Measurements from ENCODE around the gene NUP133.

NUP133 gene

DNA sequence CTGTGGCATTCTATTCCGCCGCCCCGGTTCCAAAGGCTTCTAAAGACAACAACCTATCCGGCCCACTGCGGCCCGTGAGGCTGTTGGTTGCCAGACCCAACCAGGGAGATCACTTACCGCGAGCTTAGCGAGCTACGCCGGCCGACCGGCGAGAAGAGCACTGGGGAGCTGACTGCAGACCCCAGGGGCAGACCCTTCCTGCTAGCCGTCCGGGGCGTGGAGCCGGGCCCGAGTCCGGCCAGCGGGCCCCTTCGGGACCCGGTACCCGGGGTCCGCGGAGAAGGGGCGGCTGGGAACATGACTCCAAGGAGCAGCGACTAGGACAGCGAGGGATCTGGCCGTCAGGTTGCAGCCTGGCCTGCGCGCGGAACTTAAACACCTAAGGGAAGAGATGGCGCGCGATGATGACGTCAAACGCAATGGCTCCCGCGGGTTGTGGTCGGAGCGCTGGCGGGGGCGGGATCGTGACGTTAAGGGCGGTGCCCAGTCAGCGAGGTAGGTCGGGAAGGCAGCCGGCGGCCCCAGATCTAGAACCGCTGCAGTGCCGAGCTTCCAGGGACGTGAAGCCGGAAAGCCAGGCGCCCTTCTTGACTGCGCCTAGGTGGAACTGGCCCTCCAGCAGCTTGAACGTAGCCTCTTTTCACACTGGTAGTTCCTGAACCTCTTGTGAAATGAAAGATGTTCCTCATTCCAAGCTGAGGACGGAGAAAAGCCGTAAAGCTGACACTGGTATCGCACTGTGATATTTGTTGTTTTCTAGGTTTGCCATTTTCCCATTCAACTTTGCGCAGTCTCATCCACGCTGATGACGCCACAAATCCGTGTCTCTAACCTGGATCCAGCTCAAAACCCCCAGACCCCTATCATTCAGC is at the start of gene NUP133:
NUP133 (minus strand) TSS at position 391 of the 872 bp plus-strand sequence; CDS start at position 299, 92 bp downstream.
- Histone ChIP-seq H3K36me3 (ENCODE audit: control insufficient read depth, insufficient read depth, low read length, severe bottlenecking) (peaks cover 11% of the 10 kb centered on the region), H3K4me1 (ENCODE audit: control insufficient read depth, insufficient read depth, low read length) (peaks cover 23% of the 10 kb centered on the region), H3K9ac (ENCODE audit: low read length) (peak within 1 kb of the TSS; percentile 93), H3K27me3 (replicated peaks; ENCODE audit: control insufficient read depth, insufficient read depth, low read length) (no peaks in the 10 kb centered on the region), H3K4me3 (ENCODE audit: low read length) (peak within 1 kb of the TSS; percentile 99), H3K9me3 (ENCODE audit: control insufficient read depth, low read length) (no peaks in the 10 kb centered on the region)
- peak; percentile 100 for DNase-seq (ENCODE audit: low read depth)

DNA sequence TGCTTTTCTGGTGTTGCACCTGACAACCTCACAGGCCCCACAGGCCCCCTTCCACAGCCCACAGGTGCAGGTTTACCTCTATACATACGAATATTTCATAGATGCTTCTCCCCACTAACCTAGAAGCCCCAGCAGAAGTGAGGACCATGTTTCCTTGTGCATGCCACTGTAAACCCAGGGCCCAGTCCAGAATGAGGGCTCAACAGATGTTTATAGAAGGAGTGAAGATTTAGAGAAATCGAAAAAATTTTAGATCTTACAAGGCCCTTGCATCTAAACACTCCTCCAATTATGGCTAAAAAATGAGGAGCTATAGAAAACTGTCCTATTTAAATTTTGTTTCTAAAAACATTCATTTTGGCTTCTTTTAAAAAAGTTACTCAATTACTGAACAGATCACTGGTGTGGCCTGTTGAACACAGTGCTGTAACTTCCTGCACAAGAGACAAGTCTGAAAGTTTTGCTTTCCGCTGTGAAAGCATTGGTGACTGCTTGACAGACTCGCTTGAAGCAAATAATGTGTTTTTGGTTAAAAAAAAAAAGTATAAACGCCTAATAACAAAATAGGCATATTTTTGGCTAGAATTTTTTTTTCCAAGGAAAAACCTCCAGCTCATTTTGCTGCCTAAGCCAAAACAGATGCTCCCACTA is 49.2 kb upstream of the NUP133 start:
- Histone ChIP-seq H3K9ac (ENCODE audit: low read length) (peak overlapping the region; percentile 94), H3K9me3 (ENCODE audit: control insufficient read depth, low read length) (no peaks in the 10 kb centered on the region), H3K4me3 (ENCODE audit: low read length) (peak overlapping the region; percentile 94), H3K4me1 (ENCODE audit: control insufficient read depth, insufficient read depth, low read length) (peaks cover 20% of the 10 kb centered on the region), H3K36me3 (ENCODE audit: control insufficient read depth, insufficient read depth, low read length, severe bottlenecking) (no peaks in the 10 kb centered on the region), H3K27me3 (replicated peaks; ENCODE audit: control insufficient read depth, insufficient read depth, low read length) (no peaks in the 10 kb centered on the region)
- peak; percentile 58 for DNase-seq (ENCODE audit: low read depth)

DNA sequence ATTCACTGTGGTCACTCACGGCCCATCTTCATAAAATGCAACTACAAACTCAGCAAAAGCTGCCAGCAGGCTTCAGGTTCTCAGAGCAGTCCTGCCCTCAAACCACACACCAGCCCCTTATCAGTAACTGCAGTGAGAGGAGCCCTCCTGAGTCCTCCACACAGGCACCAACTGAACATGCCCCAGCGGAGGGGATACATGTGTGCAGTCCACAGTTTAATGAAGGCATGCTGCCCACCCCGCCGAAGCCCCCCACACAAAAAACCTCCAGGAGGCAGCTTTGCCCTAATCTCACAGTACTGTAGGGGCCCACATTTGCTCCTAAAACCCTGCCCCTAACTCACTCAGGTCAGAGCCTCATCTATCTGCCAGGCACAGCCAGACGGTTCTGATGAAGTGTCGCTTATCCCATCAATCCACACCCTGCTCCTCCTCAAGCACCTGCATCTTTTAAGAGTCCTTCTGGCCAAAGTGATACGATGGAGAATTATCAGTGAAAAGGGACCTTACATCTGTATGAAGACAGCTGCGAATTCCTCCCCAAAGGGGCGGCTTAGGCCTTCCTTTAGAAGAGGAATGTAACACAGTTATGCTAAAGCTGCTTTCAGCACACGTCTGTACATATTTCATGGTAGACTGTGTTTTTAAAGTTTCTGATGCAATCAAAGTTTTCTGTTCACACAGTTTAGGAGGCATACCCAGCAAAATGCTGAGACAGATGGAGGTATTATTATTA is 46.9 kb upstream of the NUP133 start:
- DNase-seq (ENCODE audit: low read depth) = peak; percentile 52
- H3K36me3 ChIP-seq (ENCODE audit: control insufficient read depth, insufficient read depth, low read length, severe bottlenecking) = no peaks in the 10 kb centered on the region
- peaks cover 20% of the 10 kb centered on the region for H3K4me1 ChIP-seq (ENCODE audit: control insufficient read depth, insufficient read depth, low read length)
- no peaks in the 10 kb centered on the region for H3K9me3 ChIP-seq (ENCODE audit: control insufficient read depth, low read length)
- H3K9ac ChIP-seq (ENCODE audit: low read length) = no peak overlapping the region
- no peaks in the 10 kb centered on the region for H3K27me3 ChIP-seq (replicated peaks; ENCODE audit: control insufficient read depth, insufficient read depth, low read length)
- no peak overlapping the region for H3K4me3 ChIP-seq (ENCODE audit: low read length)

DNA sequence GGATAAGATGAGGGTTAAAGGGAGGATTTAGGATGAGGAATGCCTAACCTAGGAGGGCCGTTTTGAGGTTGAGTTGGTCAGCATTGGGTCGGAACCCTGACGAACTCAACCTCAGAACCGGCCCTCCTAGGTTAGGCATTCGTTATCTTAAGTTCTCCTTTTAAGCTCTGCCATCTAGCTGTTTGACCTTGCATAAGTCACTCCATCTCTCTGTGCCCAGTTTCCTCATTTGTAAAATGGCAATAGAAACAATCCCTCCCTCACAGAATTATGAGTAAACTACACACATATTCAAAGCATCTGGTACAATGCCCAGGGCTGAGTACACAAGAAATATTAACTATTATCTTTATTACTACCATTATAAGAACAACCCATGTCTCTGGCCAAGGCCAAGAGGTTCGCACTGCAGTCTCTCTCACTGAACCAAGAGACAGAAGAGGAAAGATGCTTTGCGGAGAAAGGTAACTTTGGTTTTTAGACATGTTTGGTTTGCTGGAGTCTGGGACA is 45.5 kb upstream of the NUP133 start:
- peaks cover 16% of the 10 kb centered on the region for H3K4me1 ChIP-seq (ENCODE audit: control insufficient read depth, insufficient read depth, low read length)
- H3K4me3 ChIP-seq (ENCODE audit: low read length) = no peak overlapping the region
- no peaks in the 10 kb centered on the region for H3K27me3 ChIP-seq (replicated peaks; ENCODE audit: control insufficient read depth, insufficient read depth, low read length)
- H3K36me3 ChIP-seq (ENCODE audit: control insufficient read depth, insufficient read depth, low read length, severe bottlenecking) = peaks cover 5% of the 10 kb centered on the region
- no peak overlapping the region for H3K9ac ChIP-seq (ENCODE audit: low read length)
- no peaks in the 10 kb centered on the region for H3K9me3 ChIP-seq (ENCODE audit: control insufficient read depth, low read length)
- DNase-seq (ENCODE audit: low read depth) = no peak

DNA sequence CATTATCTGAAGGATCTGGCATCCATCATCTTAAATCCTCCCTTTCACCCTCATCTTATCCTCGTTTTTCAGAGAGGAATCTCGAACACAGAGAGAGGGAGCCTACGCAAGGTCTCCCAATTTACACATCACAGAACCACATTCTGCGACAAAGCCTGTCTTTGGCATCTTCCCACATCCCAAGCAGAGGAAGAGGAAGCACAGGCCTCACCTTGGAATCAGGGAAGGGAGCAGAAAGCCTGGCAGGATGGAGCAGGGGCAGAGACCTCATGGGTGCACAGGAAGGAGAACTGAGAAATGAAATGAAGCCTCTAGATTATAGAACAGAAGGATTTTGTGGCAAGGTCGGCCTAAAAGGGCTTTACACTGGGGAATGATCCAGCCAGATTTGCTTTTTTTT is 44.6 kb upstream of the NUP133 start:
- H3K9me3 ChIP-seq (ENCODE audit: control insufficient read depth, low read length) = no peaks in the 10 kb centered on the region
- H3K4me3 ChIP-seq (ENCODE audit: low read length) = no peak overlapping the region
- H3K9ac ChIP-seq (ENCODE audit: low read length) = no peak overlapping the region
- H3K27me3 ChIP-seq (replicated peaks; ENCODE audit: control insufficient read depth, insufficient read depth, low read length) = no peaks in the 10 kb centered on the region
- no peak for DNase-seq (ENCODE audit: low read depth)
- peaks cover 5% of the 10 kb centered on the region for H3K36me3 ChIP-seq (ENCODE audit: control insufficient read depth, insufficient read depth, low read length, severe bottlenecking)
- H3K4me1 ChIP-seq (ENCODE audit: control insufficient read depth, insufficient read depth, low read length) = peaks cover 16% of the 10 kb centered on the region

DNA sequence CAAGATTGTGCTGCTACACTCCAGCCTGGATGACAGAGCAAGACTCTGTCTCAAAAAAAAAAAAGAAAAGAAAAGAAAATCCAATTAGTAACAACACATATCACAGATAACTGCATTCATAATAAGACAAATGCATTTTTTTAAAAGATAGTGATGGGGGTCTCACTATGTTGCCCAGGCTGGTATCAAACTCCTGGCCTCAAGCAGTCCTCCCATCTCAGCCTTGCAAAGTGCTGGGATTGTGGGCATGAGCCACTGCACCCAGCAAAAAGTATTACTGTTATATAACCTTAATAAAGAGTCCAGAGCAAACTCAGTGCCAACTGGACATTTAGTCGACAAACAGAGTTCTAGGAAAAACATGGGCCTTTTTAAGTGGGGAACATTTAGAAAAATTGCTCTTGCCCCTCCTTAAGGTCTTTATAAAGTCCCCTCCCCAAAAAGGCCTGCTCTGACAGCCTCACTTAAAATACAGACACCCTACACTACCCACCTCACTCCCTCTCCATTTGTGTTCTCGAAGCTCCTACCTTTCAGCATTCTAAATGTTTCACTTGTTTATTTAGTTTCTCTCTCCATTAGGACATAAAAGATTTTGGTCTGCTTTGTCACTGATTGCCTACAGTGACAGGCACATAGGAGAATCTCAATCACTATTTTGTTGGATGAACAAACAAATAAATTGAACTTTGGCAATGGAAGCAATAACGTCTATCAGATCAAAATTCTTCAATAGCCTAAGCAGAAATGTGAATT is 42.8 kb upstream of the NUP133 start:
- no peak overlapping the region for H3K9ac ChIP-seq (ENCODE audit: low read length)

DNA sequence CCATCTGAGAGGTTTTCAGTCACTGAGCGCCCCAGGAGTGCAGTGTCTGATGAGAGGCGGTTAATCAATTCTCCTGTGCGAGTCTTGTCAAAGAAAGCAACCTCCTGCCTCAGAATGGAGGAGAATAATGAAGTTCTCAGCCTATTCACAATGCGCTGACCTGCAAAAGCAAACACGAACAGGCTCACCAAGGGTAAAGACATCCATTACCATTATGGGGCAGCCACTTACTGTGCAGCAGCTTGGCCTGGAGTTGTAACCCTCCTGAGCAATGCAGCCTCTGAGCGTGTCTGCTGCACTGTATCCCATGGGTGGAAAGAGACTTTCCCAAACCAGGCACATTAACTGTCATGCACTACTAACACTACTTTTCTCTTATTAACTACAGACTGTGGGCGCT is 39.4 kb upstream of the NUP133 start:
- Histone ChIP-seq H3K27me3 (replicated peaks; ENCODE audit: control insufficient read depth, insufficient read depth, low read length) (no peaks in the 10 kb centered on the region), H3K9ac (ENCODE audit: low read length) (no peak overlapping the region), H3K4me3 (ENCODE audit: low read length) (no peak overlapping the region), H3K9me3 (ENCODE audit: control insufficient read depth, low read length) (no peaks in the 10 kb centered on the region), H3K4me1 (ENCODE audit: control insufficient read depth, insufficient read depth, low read length) (no peaks in the 10 kb centered on the region), H3K36me3 (ENCODE audit: control insufficient read depth, insufficient read depth, low read length, severe bottlenecking) (peaks cover 28% of the 10 kb centered on the region)
- no peak for DNase-seq (ENCODE audit: low read depth)

More for the DNA sequence above, 42.8 kb upstream of the NUP133 start:
- H3K36me3 ChIP-seq (ENCODE audit: control insufficient read depth, insufficient read depth, low read length, severe bottlenecking) = peaks cover 14% of the 10 kb centered on the region
- no peaks in the 10 kb centered on the region for H3K9me3 ChIP-seq (ENCODE audit: control insufficient read depth, low read length)
- no peak for DNase-seq (ENCODE audit: low read depth)
- peaks cover 3% of the 10 kb centered on the region for H3K4me1 ChIP-seq (ENCODE audit: control insufficient read depth, insufficient read depth, low read length)
- no peaks in the 10 kb centered on the region for H3K27me3 ChIP-seq (replicated peaks; ENCODE audit: control insufficient read depth, insufficient read depth, low read length)
- H3K4me3 ChIP-seq (ENCODE audit: low read length) = no peak overlapping the region

DNA sequence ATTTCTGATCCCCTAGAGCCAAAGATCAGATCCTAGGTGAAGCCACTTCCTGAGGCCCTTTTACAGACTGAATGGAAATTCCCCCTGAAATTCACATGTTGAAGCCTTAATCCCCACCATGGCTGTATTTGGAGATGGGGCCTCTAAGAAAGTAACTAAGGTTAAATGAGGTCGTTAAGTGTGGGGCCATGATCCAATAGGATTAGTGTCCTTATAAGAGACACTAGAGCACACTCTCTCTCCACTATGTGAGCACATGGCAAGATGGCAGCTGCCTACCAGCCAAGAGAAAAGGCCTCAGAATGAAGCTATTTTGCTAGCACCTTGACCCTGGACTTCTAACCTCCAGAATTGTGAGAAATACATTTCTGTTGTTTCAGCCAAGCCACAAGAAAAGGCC is 36.4 kb upstream of the NUP133 start:
- no peak for DNase-seq (ENCODE audit: low read depth)
- H3K27me3 ChIP-seq (replicated peaks; ENCODE audit: control insufficient read depth, insufficient read depth, low read length) = no peaks in the 10 kb centered on the region
- H3K36me3 ChIP-seq (ENCODE audit: control insufficient read depth, insufficient read depth, low read length, severe bottlenecking) = peaks cover 55% of the 10 kb centered on the region
- H3K9ac ChIP-seq (ENCODE audit: low read length) = no peak overlapping the region
- no peaks in the 10 kb centered on the region for H3K4me1 ChIP-seq (ENCODE audit: control insufficient read depth, insufficient read depth, low read length)
- H3K9me3 ChIP-seq (ENCODE audit: control insufficient read depth, low read length) = no peaks in the 10 kb centered on the region
- no peak overlapping the region for H3K4me3 ChIP-seq (ENCODE audit: low read length)

DNA sequence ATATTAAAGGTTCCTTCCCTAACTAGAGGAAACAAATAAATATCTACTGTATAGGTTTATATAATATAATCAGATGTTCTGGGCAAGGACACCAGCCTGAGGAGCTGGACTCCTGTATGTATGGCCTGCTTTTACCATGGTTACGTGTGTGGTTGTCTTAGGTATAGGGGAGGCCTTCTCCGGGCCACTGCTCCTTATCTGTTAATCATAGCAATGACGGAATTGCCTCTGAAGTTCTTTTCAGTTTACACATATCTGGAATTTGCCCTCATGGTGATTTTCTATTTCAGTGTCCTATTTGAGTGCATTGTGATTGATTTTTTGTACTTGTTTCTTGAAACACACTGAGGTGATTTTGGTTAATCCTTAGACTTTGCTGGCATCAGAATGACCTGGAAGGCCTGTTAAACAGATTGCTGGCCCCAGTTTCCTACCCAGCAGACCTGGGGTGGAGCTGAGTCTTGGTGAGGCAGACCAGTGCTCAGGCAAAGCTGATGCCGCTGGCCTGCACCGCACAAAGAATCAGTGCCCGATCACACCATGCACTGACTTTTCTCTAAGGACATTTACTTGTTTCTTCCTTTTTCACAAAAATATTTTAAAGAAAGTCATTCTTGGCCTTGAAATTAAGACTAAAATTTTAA is 31.8 kb upstream of the NUP133 start:
- H3K4me1 ChIP-seq (ENCODE audit: control insufficient read depth, insufficient read depth, low read length) = no peaks in the 10 kb centered on the region
- no peak overlapping the region for H3K9ac ChIP-seq (ENCODE audit: low read length)
- no peaks in the 10 kb centered on the region for H3K27me3 ChIP-seq (replicated peaks; ENCODE audit: control insufficient read depth, insufficient read depth, low read length)
- H3K4me3 ChIP-seq (ENCODE audit: low read length) = no peak overlapping the region
- H3K9me3 ChIP-seq (ENCODE audit: control insufficient read depth, low read length) = no peaks in the 10 kb centered on the region
- H3K36me3 ChIP-seq (ENCODE audit: control insufficient read depth, insufficient read depth, low read length, severe bottlenecking) = peaks cover 76% of the 10 kb centered on the region
- DNase-seq (ENCODE audit: low read depth) = no peak

DNA sequence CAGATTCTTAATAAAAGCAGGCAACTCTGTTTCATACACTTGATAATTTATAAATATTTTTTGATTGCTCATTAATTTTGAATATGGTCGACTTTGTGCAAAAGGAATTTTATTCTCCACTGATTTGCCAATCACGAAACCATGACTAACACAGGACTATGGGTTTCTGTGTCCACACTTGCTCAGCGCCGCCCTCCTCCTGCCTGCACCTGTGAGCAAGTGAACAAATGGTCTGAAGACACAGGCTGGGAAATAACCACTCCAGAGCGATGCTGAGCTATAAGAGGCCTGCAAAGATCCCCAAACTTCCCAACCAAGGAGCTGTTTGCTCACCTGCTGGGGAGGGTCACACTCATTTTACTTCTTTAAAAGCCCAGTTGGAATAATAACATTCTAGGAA is 30.8 kb upstream of the NUP133 start:
- H3K9ac ChIP-seq (ENCODE audit: low read length) = no peak overlapping the region
- no peaks in the 10 kb centered on the region for H3K9me3 ChIP-seq (ENCODE audit: control insufficient read depth, low read length)
- H3K27me3 ChIP-seq (replicated peaks; ENCODE audit: control insufficient read depth, insufficient read depth, low read length) = no peaks in the 10 kb centered on the region
- H3K36me3 ChIP-seq (ENCODE audit: control insufficient read depth, insufficient read depth, low read length, severe bottlenecking) = peaks cover 74% of the 10 kb centered on the region
- no peak for DNase-seq (ENCODE audit: low read depth)
- H3K4me3 ChIP-seq (ENCODE audit: low read length) = no peak overlapping the region
- no peaks in the 10 kb centered on the region for H3K4me1 ChIP-seq (ENCODE audit: control insufficient read depth, insufficient read depth, low read length)

All from adipocyte (in vitro differentiated cells).